A673 (cell line): Measurements from ENCODE around the gene FGF1. TPM values are rescaled to one million over a fixed set of nuclear protein-coding genes. Genes with fewer than 3 reads are reported as not detected.

Experiments used
- BruUV-seq: library from RNA; stranded (reverse); fragments of 400-500 nt; replicated peaks from 2 replicates; lab custom pipeline; 2021; lab: Mats Ljungman, UMichigan
- CTCF ChIA-PET: fragments of 300-600 bp; sonication (Branson Sonifier 250); formaldehyde crosslinking; loops from one replicate; lab custom pipeline; 2022; ENCODE audit warnings: antibody characterized with exemption; lab: Charles Lee
- POLR2A ChIA-PET: fragments of 300-600 bp; sonication (Branson Sonifier 250); formaldehyde crosslinking; loops from one replicate; lab custom pipeline; 2022; ENCODE audit warnings: antibody characterized with exemption; ENCODE audit not compliant: low non-redundant PET; lab: Charles Lee
- DNase-seq: peaks from one replicate; pipeline ENCODE4 v3.0.0-alpha.2; 2015; ENCODE audit warnings: low spot score
- H3K27ac ChIP-seq: fragments of 200-600 bp; sonication (generic); 2 replicates; pipeline ENCODE4 v1.5.1; 2016; ENCODE audit warnings: mixed run types, low read depth, mild to moderate bottlenecking, mixed read lengths, antibody characterized with exemption, low read length; ENCODE audit not compliant: poor library complexity, severe bottlenecking
- H3K27me3 ChIP-seq: fragments of 200-600 bp; sonication (generic); replicated peaks from 2 replicates; pipeline ENCODE4 v1.6.1; 2017; ENCODE audit warnings: mixed run types, low read depth, mild to moderate bottlenecking, mixed read lengths, antibody characterized with exemption, low read length; ENCODE audit not compliant: insufficient read depth, poor library complexity
- H3K36me3 ChIP-seq: fragments of 200-600 bp; sonication (generic); 2 replicates; pipeline ENCODE4 v1.6.1; 2016; ENCODE audit warnings: mixed run types, mild to moderate bottlenecking, mixed read lengths, antibody characterized with exemption, low read length; ENCODE audit not compliant: insufficient read depth, poor library complexity, severe bottlenecking
- H3K4me1 ChIP-seq: fragments of 200-600 bp; sonication (generic); 2 replicates; pipeline ENCODE4 v1.6.1; 2017; ENCODE audit warnings: mixed run types, mild to moderate bottlenecking, mixed read lengths, antibody characterized with exemption, low read length; ENCODE audit not compliant: insufficient read depth, poor library complexity, severe bottlenecking
- H3K4me3 ChIP-seq: fragments of 200-600 bp; sonication (generic); 2 replicates; pipeline ENCODE4 v1.5.1; 2016; ENCODE audit warnings: low read depth, mixed run types, mild to moderate bottlenecking, mixed read lengths, low read length; ENCODE audit not compliant: poor library complexity, severe bottlenecking
- H3K9me3 ChIP-seq: fragments of 200-600 bp; sonication (generic); 2 replicates; pipeline ENCODE4 v1.6.1; 2016; ENCODE audit warnings: mixed run types, low read depth, mild to moderate bottlenecking, mixed read lengths, antibody characterized with exemption, low read length; ENCODE audit not compliant: poor library complexity, severe bottlenecking
- EZH2 ChIP-seq: fragments of 200-600 bp; sonication (generic); IDR thresholded peaks from 2 replicates; pipeline ENCODE4 v1.6.1; 2017; ENCODE audit warnings: borderline replicate concordance, low read depth, mild to moderate bottlenecking, mixed read lengths, antibody characterized with exemption, low read length; ENCODE audit not compliant: poor library complexity, severe bottlenecking
- intact Hi-C: fragments of 100-400 bp; cut with micrococcal nuclease; formaldehyde crosslinking; loops from one replicate; pipeline ENCODE4 v1.10.0; 2022; ENCODE audit not compliant: unreplicated experiment
- total RNA-seq: library from RNA; stranded (reverse); gene quantifications from 2 replicates; pipeline ENCODE4 v1.2.3, GENCODE V29; 2021
- TF ChIP-seq, protein P1 (sequence below): fragments of 300-800, 200-600 bp; sonication (generic); conservative IDR thresholded peaks from 2 replicates; pipeline ENCODE4 v1.5.1; 2017; ENCODE audit warnings: low read depth, mild to moderate bottlenecking, antibody characterized with exemption, low read length, moderate library complexity, mixed read lengths

The FGF1 gene
- total RNA-seq, 1 experiment from 2014 or later, result 0.71 TPM

DNA sequence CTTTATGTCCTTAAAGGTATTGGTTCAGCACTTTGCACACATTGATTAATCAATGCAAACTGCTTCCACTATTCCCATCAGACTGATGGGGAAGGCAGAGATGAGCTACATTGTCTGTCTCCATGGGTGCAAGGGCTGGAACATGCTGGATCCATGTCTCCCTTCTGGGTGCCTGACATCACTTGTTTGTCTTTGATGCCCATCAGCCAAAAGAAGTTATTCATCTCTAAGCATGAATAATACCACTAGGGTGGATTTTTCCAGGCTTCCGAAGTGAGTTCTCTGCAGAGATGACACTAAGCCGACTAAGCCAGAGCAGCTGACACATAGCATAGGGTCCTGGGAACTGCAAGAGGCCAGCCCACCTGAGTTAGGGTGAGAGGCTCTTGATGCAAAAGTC is 8.7 kb downstream of the FGF1 start:
- Histone ChIP-seq H3K4me1 (peaks cover 5% of the 10 kb centered on the region), H3K27me3 (no peaks in the 10 kb centered on the region), H3K4me3 (no peak overlapping the region), H3K9me3 (no peaks in the 10 kb centered on the region), H3K27ac (no peak overlapping the region), H3K36me3 (no peaks in the 10 kb centered on the region)
- ChIA-PET POLR2A (no interaction called here), CTCF (interaction anchor here (0.6 kb wide), 1 partner anchor 352 kb away, joined by 4 read pairs; the partner anchor contains the start of gene SPRY4)
- intact Hi-C loops, result no loop called here
- DNase-seq, result no peak
- BruUV-seq, result no TSS peak
- TF ChIP-seq EZH2, result no peak
- TF ChIP-seq, protein P1, sequence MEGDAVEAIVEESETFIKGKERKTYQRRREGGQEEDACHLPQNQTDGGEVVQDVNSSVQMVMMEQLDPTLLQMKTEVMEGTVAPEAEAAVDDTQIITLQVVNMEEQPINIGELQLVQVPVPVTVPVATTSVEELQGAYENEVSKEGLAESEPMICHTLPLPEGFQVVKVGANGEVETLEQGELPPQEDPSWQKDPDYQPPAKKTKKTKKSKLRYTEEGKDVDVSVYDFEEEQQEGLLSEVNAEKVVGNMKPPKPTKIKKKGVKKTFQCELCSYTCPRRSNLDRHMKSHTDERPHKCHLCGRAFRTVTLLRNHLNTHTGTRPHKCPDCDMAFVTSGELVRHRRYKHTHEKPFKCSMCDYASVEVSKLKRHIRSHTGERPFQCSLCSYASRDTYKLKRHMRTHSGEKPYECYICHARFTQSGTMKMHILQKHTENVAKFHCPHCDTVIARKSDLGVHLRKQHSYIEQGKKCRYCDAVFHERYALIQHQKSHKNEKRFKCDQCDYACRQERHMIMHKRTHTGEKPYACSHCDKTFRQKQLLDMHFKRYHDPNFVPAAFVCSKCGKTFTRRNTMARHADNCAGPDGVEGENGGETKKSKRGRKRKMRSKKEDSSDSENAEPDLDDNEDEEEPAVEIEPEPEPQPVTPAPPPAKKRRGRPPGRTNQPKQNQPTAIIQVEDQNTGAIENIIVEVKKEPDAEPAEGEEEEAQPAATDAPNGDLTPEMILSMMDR, result no peak

DNA sequence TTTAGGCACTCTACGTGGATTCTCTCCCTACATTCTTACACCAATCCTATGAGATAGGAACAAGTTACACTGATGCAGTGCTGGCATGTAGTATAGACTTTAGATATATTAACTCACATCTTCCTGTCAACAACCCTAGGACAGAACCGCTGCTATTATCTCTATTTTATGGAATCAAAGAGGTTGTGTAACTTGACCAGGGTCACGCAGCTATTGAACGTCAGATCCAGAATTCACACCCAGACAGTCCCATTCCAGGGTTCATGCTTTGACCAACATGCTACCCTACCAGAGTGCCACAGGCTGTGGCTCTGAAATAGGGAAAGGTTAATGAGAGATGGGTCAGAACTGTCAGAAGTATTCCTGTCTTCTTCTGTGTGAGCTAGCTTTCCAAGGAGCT is 9.6 kb downstream of the FGF1 start:
- no peak overlapping the region for H3K4me3 ChIP-seq
- no peak overlapping the region for H3K27ac ChIP-seq
- ChIA-PET POLR2A (no interaction called here), CTCF (no interaction called here)
- H3K9me3 ChIP-seq, result no peaks in the 10 kb centered on the region
- DNase-seq, result no peak
- H3K27me3 ChIP-seq, result no peaks in the 10 kb centered on the region
- TF ChIP-seq, protein P1, result no peak
- TF ChIP-seq EZH2, result no peak
- no TSS peak for BruUV-seq
- H3K36me3 ChIP-seq, result no peaks in the 10 kb centered on the region
- intact Hi-C loops, result no loop called here
- H3K4me1 ChIP-seq, result peaks cover 13% of the 10 kb centered on the region

DNA sequence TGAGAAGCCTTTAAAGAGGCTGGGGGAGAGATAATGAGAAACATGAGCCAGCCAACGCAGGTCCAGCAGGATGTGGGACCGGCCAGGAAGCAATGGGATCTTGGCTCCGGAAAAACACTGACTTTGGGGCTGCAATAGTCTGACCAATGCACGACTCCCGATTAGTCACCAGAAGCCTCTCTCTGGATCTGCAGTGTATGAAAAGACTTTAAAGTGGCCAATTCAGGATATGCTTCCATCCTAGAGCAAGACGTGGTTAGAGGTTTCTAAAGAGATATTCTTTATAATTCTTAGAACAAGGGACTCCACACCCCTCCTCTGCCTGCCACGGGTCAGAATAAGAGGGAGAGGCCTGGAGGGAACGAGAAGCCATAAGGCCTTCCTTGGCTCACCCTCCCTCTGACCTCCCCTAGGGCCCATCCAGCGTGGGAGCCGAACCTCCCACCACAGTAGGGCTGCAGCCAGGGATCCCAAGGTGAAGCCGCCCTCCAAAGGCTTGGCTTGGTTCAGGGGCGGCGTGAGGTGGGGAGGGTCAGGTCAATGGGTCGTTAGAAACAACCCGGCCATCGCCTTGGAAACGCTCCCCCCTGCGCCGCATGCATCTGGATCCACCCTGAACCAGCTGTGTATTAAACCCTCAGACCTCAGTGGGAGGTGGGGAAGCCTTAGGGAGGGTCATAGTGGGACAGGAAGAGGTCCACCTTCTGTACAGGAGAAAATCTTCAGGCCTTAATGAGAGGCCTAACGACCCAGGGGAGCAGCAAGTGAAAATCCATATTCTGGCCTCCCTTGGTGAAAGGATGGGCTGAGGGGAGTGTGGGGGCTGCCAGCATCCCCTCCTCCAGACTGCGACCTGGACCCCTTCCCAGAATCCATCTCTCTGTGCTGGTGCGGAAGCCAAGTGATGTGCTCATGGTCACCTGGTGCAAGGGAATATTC is 11.1 kb downstream of the FGF1 start:
- no peak for DNase-seq
- TF ChIP-seq, protein P1, result no peak
- no peak for TF ChIP-seq EZH2
- H3K27me3 ChIP-seq, result no peaks in the 10 kb centered on the region
- intact Hi-C loops, result no loop called here
- H3K4me1 ChIP-seq, result peaks cover 28% of the 10 kb centered on the region
- ChIA-PET CTCF (no interaction called here), POLR2A (interaction anchor here (0.5 kb wide), 1 partner anchor 112 kb away, joined by 3 read pairs; no protein-coding TSS in a partner anchor)
- H3K4me3 ChIP-seq, result no peak overlapping the region
- BruUV-seq, result no TSS peak
- H3K9me3 ChIP-seq, result no peaks in the 10 kb centered on the region
- H3K36me3 ChIP-seq, result no peaks in the 10 kb centered on the region
- H3K27ac ChIP-seq, result no peak overlapping the region
